ENCODE measurements around the gene GRIN1. TPM values are rescaled to one million over a fixed set of nuclear protein-coding genes. Genes with fewer than 3 reads are reported as not detected.

The GRIN1 gene
- total RNA-seq, 1 experiment from 2014 or later = 2.9 TPM

- Histone ChIP-seq H3K4ac (ENCODE audit: low read depth, low read length) (no peak overlapping the region), H2BK12ac (ENCODE audit: insufficient read length, low read depth, low read length) (no peak overlapping the region), H3K18ac (ENCODE audit: insufficient read length, low read depth, low read length) (no peak overlapping the region), H3T11ph (ENCODE audit: low read length) (no peak overlapping the region), H2BK5ac (ENCODE audit: insufficient read length, low read length) (no peak overlapping the region), H2AK5ac (ENCODE audit: insufficient read length, low read length) (no peak overlapping the region), H3K27me3 (ENCODE audit: insufficient read depth, low read length) (peaks cover 4% of the 10 kb centered on the region; the same call in 1 of the 2 replicates), H3K4me1 (ENCODE audit: insufficient read depth, low read length) (no peaks in the 10 kb centered on the region), H2BK20ac (ENCODE audit: low read depth, low read length, poor library complexity, severe bottlenecking) (no peak overlapping the region), H4K20me1 (ENCODE audit: control insufficient read depth, insufficient read depth, insufficient read length) (no peaks in the 10 kb centered on the region), H3K56ac (ENCODE audit: insufficient read length, low read depth, low read length) (no peak overlapping the region), H4K91ac (ENCODE audit: insufficient read length, low read depth, low read length) (no peak overlapping the region), H4K5ac (ENCODE audit: insufficient read length, low read depth, low read length) (no peak overlapping the region), H3K23ac (ENCODE audit: insufficient read length, low read depth, low read length) (no peak overlapping the region), H2AFZ (ENCODE audit: low read length) (no peak overlapping the region), H2BK15ac (ENCODE audit: low read depth, low read length) (no peak overlapping the region), H3K79me1 (ENCODE audit: insufficient read depth, low read depth, low read length, poor library complexity, severe bottlenecking) (no peaks in the 10 kb centered on the region), H3K9me3 (ENCODE audit: control insufficient read depth, low read depth, low read length) (no peaks in the 10 kb centered on the region), H3K23me2 (ENCODE audit: insufficient read length, low read depth, low read length, poor library complexity, severe bottlenecking) (no peaks in the 10 kb centered on the region), H3K4me2 (ENCODE audit: insufficient read depth, insufficient read length, low read length) (no peak overlapping the region), H3K79me2 (ENCODE audit: insufficient read depth, low read length) (no peaks in the 10 kb centered on the region), H3K14ac (ENCODE audit: insufficient read depth, low read length) (no peak overlapping the region), H4K8ac (replicated peaks; ENCODE audit: insufficient read length, low read depth, low read length) (no peak overlapping the region), H2BK120ac (ENCODE audit: low read depth, low read length, poor library complexity, severe bottlenecking) (no peak overlapping the region), H3K9ac (ENCODE audit: extremely low read depth, insufficient read length, low read length) (no peak overlapping the region), H3K27ac (ENCODE audit: insufficient read length, low read depth, low read length) (no peak overlapping the region)
- peaks cover 0 to 10% (median 0%) of the 10 kb centered on the region in 3 experiments; a peak in 3 of 7 replicates for H3K36me3 Mint-ChIP-seq (ENCODE audit: insufficient read depth in 1 of 3, low read depth in 3 of 3)
- TF ChIP-seq CTCF (conservative IDR thresholded peaks at IDR 0.05) = no peak
- H3K9me3 Mint-ChIP-seq = no peaks in the 10 kb centered on the region
- DNase-seq = no peak
- peaks cover 21% of the 10 kb centered on the region for H3K27me3 Mint-ChIP-seq (ENCODE audit: low read depth)
- H3K27ac Mint-ChIP-seq = no peak overlapping the region; a peak in 1 of 7 replicates
- no peak overlapping the region for H3K4me3 Mint-ChIP-seq
- H3K4me1 Mint-ChIP-seq = no peaks in the 10 kb centered on the region
- WGBS (ENCODE audit: extremely low coverage, insufficient read length, low lambda C conversion rate) = no CpG with 5 or more reads among the region's 28 CpGs
Observed at GRCh38 chr9:137110911-137111787, 27.8 kb upstream of the GRIN1 start.

Measured in H9 (cell line).